Gastrocnemius medialis (tissue), 4 donors: ENCODE results near the gene CXCR3. TPM values are rescaled to one million over a fixed set of nuclear protein-coding genes. Genes with fewer than 3 reads are reported as not detected.
A peak's percentile ranks its signal among the peaks of the same experiment; 100 is the strongest.

ENCODE experiments used
- ATAC-seq, 2 donors: fragments of 150-250 bp; one replicate each; pipeline ENCODE4 v1.9.1; 2016
- DNase-seq, 2 donors: peaks; one replicate each; pipeline ENCODE4 v3.0.0-alpha.2; 2019
- H3K27ac ChIP-seq, 4 donors: fragments of 200-600 bp; sonication (generic); 1 replicate in 1 of 4; 2 replicates in 3 of 4; pipeline ENCODE4 v1.5.1; 2016 to 2018; ENCODE audit warnings: mild to moderate bottlenecking in 2 of 4, moderate library complexity in 1 of 4
- H3K27me3 ChIP-seq, 3 donors: fragments of 200-600 bp; sonication (generic) in 2 of 3; 1 replicate in 1 of 3; 2 replicates in 2 of 3; pipeline versions ENCODE4 v1.5.1 to v1.6.0; 2016 to 2019; ENCODE audit warnings: mild to moderate bottlenecking in 1 of 3, moderate library complexity in 1 of 3
- H3K36me3 ChIP-seq, 2 donors: fragments of 200-600 bp; sonication (generic) in 1 of 2; one replicate each; pipeline ENCODE4 v1.5.1; 2017 to 2018
- H3K4me1 ChIP-seq, 2 donors: fragments of 200-600 bp; sonication (generic) in 1 of 2; one replicate each; pipeline ENCODE4 v1.5.1; 2016 to 2017; ENCODE audit warnings: mild to moderate bottlenecking in 2 of 2
- H3K4me3 ChIP-seq, 4 donors: fragments of 200-600 bp; sonication (generic) in 3 of 4; 1 replicate in 1 of 4; 2 replicates in 3 of 4; pipeline ENCODE4 v1.5.1; 2016 to 2019; ENCODE audit warnings: mild to moderate bottlenecking in 2 of 4
- H3K9me3 ChIP-seq, 3 donors: fragments of 200-600 bp; sonication (generic) in 2 of 3; 1 replicate in 1 of 3; 2 replicates in 2 of 3; pipeline ENCODE4 v1.5.1; 2016 to 2019
- POLR2A ChIP-seq, 2 donors: fragments of 450-650 bp; IDR thresholded peaks; one replicate each; pipeline ENCODE4 v1.6.1; 2017; ENCODE audit warnings: antibody characterized with exemption in 2 of 2, mild to moderate bottlenecking in 2 of 2, moderate library complexity in 2 of 2
- in situ Hi-C, 4 donors: fragments of 200-750 bp; cut with MboI; loops; one replicate each; pipeline versions ENCODE4 v1.15.0 to v1.8.0; 2017; ENCODE audit warnings: low sequenced_read_pairs in 4 of 4
- intact Hi-C: fragments of 100-400 bp; cut with DNase I; formaldehyde crosslinking; loops from one replicate; pipeline ENCODE4 v1.15.1; 2023; ENCODE audit warnings: low total_unique reads
- total RNA-seq, 4 donors: library from RNA; depleted of rRNA; stranded (reverse); fragments of >200 nt; gene quantifications; one replicate each; pipeline versions ENCODE4 v1.1.0 to v1.2.3, GENCODE V29; 2016
- TF ChIP-seq, protein P1 (sequence below), 5 experiments: fragments of 450-650 bp in 3 of 5; fragments of 200-600 bp in 2 of 5; sonication (generic) in 2 of 5; IDR thresholded peaks in 4 of 5; conservative IDR thresholded peaks in 1 of 5; 1 replicate in 4 of 5; 2 replicates in 1 of 5; pipeline ENCODE4 v1.5.1; 2016 to 2019; ENCODE audit warnings: antibody characterized with exemption in 5 of 5, mild to moderate bottlenecking in 3 of 5, moderate library complexity in 3 of 5

Gene CXCR3
- total RNA-seq, 4 donors from 2014 or later: not detected

DNA sequence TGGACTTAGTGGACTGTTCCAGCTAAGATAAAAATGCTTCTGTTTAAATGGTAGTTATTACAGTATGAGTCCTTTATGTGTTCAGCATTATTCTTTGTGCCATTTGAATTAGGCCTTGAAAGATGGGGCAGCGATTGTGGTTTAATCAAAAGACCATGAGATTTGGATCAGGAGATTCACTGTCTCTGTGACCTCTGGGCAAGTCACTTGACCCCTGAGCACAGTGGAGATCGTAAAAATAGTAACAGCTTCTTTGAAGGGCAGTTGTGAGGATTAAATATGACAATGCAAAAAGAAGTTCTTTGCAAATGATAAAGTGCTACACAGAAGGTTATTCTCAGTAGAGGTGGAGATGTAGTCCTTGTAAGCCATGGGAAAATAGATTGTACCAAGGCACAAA, 10.8 kb downstream of the CXCR3 start:
- Histone ChIP-seq H3K9me3 (peaks cover 0 to 5% (median 0%) of the 10 kb centered on the region in 3 donors), H3K27me3 (no peaks in the 10 kb centered on the region), H3K4me1 (peaks cover 13 to 20% of the 10 kb centered on the region in 2 donors), H3K27ac (peak overlapping the region in 2 of 4 donors; percentile 15 to 42), H3K36me3 (peaks cover 0 to 49% of the 10 kb centered on the region in 2 donors), H3K4me3 (no peak overlapping the region)
- in situ Hi-C loops (no loop called here), intact Hi-C loops (no loop called here)
- TF ChIP-seq POLR2A (IDR thresholded peaks at IDR 0.05): no peak
- TF ChIP-seq, protein P1, sequence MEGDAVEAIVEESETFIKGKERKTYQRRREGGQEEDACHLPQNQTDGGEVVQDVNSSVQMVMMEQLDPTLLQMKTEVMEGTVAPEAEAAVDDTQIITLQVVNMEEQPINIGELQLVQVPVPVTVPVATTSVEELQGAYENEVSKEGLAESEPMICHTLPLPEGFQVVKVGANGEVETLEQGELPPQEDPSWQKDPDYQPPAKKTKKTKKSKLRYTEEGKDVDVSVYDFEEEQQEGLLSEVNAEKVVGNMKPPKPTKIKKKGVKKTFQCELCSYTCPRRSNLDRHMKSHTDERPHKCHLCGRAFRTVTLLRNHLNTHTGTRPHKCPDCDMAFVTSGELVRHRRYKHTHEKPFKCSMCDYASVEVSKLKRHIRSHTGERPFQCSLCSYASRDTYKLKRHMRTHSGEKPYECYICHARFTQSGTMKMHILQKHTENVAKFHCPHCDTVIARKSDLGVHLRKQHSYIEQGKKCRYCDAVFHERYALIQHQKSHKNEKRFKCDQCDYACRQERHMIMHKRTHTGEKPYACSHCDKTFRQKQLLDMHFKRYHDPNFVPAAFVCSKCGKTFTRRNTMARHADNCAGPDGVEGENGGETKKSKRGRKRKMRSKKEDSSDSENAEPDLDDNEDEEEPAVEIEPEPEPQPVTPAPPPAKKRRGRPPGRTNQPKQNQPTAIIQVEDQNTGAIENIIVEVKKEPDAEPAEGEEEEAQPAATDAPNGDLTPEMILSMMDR (IDR thresholded peaks at IDR 0.05 in 4 of 5, conservative IDR thresholded peaks at IDR 0.05 in 1 of 5): no peak
- no peak for DNase-seq
- peak in 1 of 2 donors; percentile 52 for ATAC-seq

- TF ChIP-seq, protein P1 (IDR thresholded peaks at IDR 0.05 in 4 of 5, conservative IDR thresholded peaks at IDR 0.05 in 1 of 5): no peak
- no peak for TF ChIP-seq POLR2A (IDR thresholded peaks at IDR 0.05)
- Histone ChIP-seq H3K27ac (peak overlapping the region in 2 of 4 donors; percentile 20 to 42), H3K36me3 (peaks cover 0 to 45% of the 10 kb centered on the region in 2 donors), H3K27me3 (no peaks in the 10 kb centered on the region), H3K9me3 (peaks cover 0 to 5% (median 0%) of the 10 kb centered on the region in 3 donors), H3K4me3 (no peak overlapping the region), H3K4me1 (peaks cover 13 to 20% of the 10 kb centered on the region in 2 donors)
- in situ Hi-C loops (no loop called here), intact Hi-C loops (no loop called here)
- ATAC-seq (peak in 1 of 2 donors; percentile 67), DNase-seq (no peak)
Measured at GRCh38 chrX:71606536-71607216, 11.6 kb downstream of the CXCR3 start.

- Histone ChIP-seq H3K27me3 (no peaks in the 10 kb centered on the region), H3K4me1 (peaks cover 13 to 20% of the 10 kb centered on the region in 2 donors), H3K4me3 (no peak overlapping the region), H3K27ac (no peak overlapping the region), H3K36me3 (peaks cover 0 to 37% of the 10 kb centered on the region in 2 donors), H3K9me3 (peaks cover 0 to 5% (median 0%) of the 10 kb centered on the region in 3 donors)
- no peak for DNase-seq
- intact Hi-C loops: no loop called here
- in situ Hi-C loops: no loop called here
- TF ChIP-seq, protein P1 (IDR thresholded peaks at IDR 0.05 in 4 of 5, conservative IDR thresholded peaks at IDR 0.05 in 1 of 5): no peak
- TF ChIP-seq POLR2A (IDR thresholded peaks at IDR 0.05): no peak
- ATAC-seq: no peak
Measured at GRCh38 chrX:71604796-71605568, 13.3 kb downstream of the CXCR3 start.

DNA sequence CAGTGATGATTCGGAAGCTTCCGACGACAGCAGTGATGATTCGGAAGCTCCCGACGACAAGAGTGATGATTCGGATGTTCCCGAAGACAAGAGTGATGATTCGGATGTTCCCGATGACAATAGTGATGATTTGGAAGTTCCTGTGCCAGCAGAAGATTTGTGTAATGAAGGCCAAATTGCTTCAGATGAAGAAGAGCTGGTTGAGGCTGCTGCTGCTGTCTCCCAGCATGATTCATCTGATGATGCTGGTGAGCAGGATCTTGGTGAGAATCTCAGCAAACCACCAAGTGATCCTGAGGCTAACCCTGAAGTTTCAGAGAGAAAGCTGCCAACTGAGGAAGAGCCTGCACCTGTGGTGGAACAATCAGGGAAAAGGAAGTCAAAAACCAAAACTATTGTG, 14.2 kb downstream of the CXCR3 start:
- intact Hi-C loops: no loop called here
- peaks cover 0 to 29% of the 10 kb centered on the region in 2 donors for H3K36me3 ChIP-seq
- DNase-seq (no peak), ATAC-seq (no peak)
- H3K9me3 ChIP-seq: peaks cover 0 to 5% (median 0%) of the 10 kb centered on the region in 3 donors
- no peak overlapping the region for H3K4me3 ChIP-seq
- H3K27ac ChIP-seq: peak overlapping the region in 1 of 4 donors; percentile 15
- TF ChIP-seq, protein P1 (IDR thresholded peaks at IDR 0.05 in 4 of 5, conservative IDR thresholded peaks at IDR 0.05 in 1 of 5): no peak
- TF ChIP-seq POLR2A (IDR thresholded peaks at IDR 0.05): no peak
- peaks cover 13 to 20% of the 10 kb centered on the region in 2 donors for H3K4me1 ChIP-seq
- in situ Hi-C loops: no loop called here
- no peaks in the 10 kb centered on the region for H3K27me3 ChIP-seq
